Smooth muscle cell (in vitro differentiated cells): ENCODE results near the gene YIF1A. TPM values are rescaled to one million over a fixed set of nuclear protein-coding genes. Genes with fewer than 3 reads are reported as not detected.

Experiments
- DNase-seq: peaks from one replicate; lab custom pipeline; 2025; ENCODE audit not compliant: unreplicated experiment; lab: John Stamatoyannopoulos, UW
- H2AFZ ChIP-seq: fragments of 200-600 bp; sonication (generic); 2 replicates; pipeline ENCODE4 v1.6.0; 2016; ENCODE audit warnings: antibody characterized with exemption, low read depth, mild to moderate bottlenecking
- H3F3A ChIP-seq: fragments of 200-600 bp; sonication (generic); 2 replicates; pipeline ENCODE4 v1.6.0; 2017; ENCODE audit warnings: antibody characterized with exemption, low read depth
- H3K27ac ChIP-seq: fragments of 200-600 bp; sonication (generic); 2 replicates; pipeline ENCODE4 v1.5.1; 2016; ENCODE audit warnings: low read depth, mild to moderate bottlenecking
- H3K27me3 ChIP-seq: fragments of 200-600 bp; sonication (generic); 2 replicates; pipeline ENCODE4 v1.6.1; 2016; ENCODE audit warnings: low read depth, mild to moderate bottlenecking
- H3K36me3 ChIP-seq: fragments of 200-600 bp; sonication (generic); 2 replicates; pipeline ENCODE4 v1.5.1; 2016; ENCODE audit warnings: low read depth
- H3K4me1 ChIP-seq: fragments of 200-600 bp; sonication (generic); 2 replicates; pipeline ENCODE4 v1.5.1; 2016; ENCODE audit warnings: low read depth
- H3K4me2 ChIP-seq: fragments of 200-600 bp; sonication (generic); 2 replicates; pipeline ENCODE4 v1.6.0; 2016; ENCODE audit warnings: mild to moderate bottlenecking
- H3K4me3 ChIP-seq: fragments of 200-600 bp; sonication (generic); 2 replicates; pipeline ENCODE4 v1.5.1; 2016; ENCODE audit warnings: mild to moderate bottlenecking
- H3K79me2 ChIP-seq: fragments of 200-600 bp; sonication (generic); 2 replicates; pipeline ENCODE4 v1.6.0; 2016; ENCODE audit warnings: low read depth, mild to moderate bottlenecking
- H3K9ac ChIP-seq: fragments of 200-600 bp; sonication (generic); 2 replicates; pipeline ENCODE4 v1.6.0; 2016; ENCODE audit warnings: low read depth
- H3K9me3 ChIP-seq: fragments of 200-600 bp; sonication (generic); replicated peaks from 2 replicates; pipeline ENCODE4 v1.5.1; 2016; ENCODE audit warnings: low read depth
- H4K20me1 ChIP-seq: fragments of 200-600 bp; sonication (generic); 2 replicates; pipeline ENCODE4 v1.6.0; 2016; ENCODE audit warnings: low read depth
- WGBS: methylation state at CpG from one replicate; pipeline ENCODE4 v1.1.7; 2016; ENCODE audit warnings: low lambda C conversion rate; 5-methylcytosine and 5-hydroxymethylcytosine counted together
- polyA plus RNA-seq: library from polyadenylated mRNA; unstranded; fragments of >200 nt; fragmentation: Nextera tagmentation; extraction: Ambion mirVana; gene quantifications from 2 replicates; pipeline ENCODE4 v1.2.1, GENCODE V29; 2016
- total RNA-seq: library from RNA; depleted of rRNA; stranded (reverse); fragments of >200 nt; gene quantifications from 2 replicates; pipeline ENCODE4 v1.2.3, GENCODE V29; 2014
- TF ChIP-seq, protein P1 (sequence below): fragments of 200-600 bp; sonication (generic); IDR thresholded peaks from 2 replicates; pipeline ENCODE4 v1.5.1; 2017; ENCODE audit warnings: borderline replicate concordance, mild to moderate bottlenecking, antibody characterized with exemption; ENCODE audit not compliant: insufficient read depth, poor library complexity, severe bottlenecking

The YIF1A gene
- total and polyA plus RNA-seq, 2 experiments from 2014 or later, result 195 to 365 TPM

DNA sequence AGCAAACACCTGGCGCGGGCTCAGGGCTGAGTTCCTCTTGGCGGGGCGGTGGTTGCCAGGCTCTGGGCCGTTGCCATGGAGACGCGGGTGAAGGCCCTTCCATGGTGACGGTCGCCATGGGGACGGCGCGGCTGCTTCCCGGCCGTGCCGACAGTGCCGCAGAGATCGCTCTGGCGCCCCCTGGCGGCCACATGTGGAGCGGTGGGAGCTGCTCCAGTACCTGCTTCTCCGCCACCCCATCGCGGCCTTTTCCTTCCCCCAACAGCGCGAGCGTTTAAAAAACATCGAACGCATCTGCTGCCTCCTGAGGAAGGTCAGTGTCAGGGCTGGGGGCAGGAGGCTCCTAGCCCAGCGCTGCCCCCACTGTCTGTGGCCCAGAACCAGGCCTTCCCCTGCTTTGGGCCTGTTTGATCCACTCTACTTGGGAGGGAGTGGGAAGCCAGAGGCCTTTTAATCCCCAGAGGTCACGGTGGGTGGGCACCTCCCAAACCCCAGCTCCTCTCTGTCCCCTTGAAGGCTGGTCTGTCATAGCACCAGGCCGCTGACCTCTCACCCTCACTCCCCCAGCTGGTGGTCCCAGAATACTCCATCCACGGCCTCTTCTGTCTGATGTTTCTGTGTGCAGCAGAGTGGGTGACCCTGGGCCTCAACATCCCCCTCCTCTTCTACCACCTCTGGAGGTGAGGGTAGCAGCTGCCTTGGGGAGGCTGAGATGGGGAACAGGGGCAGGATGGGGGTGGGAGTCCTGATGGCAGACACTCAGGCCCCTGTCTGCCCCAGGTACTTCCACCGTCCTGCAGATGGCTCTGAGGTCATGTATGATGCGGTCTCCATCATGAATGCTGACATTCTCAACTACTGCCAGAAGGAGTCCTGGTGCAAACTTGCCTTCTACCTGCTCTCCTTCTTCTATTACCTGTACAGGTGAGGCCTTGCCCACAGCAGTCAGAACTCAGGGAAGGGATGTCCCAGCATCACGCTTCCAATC, 6.2 kb downstream of the YIF1A start:
- WGBS, result 18% methylated on average over 34 of the region's 35 CpGs
- H4K20me1 ChIP-seq, result peaks cover 54% of the 10 kb centered on the region
- H3K36me3 ChIP-seq, result no peaks in the 10 kb centered on the region
- H3F3A ChIP-seq, result no peaks in the 10 kb centered on the region
- TF ChIP-seq, protein P1, sequence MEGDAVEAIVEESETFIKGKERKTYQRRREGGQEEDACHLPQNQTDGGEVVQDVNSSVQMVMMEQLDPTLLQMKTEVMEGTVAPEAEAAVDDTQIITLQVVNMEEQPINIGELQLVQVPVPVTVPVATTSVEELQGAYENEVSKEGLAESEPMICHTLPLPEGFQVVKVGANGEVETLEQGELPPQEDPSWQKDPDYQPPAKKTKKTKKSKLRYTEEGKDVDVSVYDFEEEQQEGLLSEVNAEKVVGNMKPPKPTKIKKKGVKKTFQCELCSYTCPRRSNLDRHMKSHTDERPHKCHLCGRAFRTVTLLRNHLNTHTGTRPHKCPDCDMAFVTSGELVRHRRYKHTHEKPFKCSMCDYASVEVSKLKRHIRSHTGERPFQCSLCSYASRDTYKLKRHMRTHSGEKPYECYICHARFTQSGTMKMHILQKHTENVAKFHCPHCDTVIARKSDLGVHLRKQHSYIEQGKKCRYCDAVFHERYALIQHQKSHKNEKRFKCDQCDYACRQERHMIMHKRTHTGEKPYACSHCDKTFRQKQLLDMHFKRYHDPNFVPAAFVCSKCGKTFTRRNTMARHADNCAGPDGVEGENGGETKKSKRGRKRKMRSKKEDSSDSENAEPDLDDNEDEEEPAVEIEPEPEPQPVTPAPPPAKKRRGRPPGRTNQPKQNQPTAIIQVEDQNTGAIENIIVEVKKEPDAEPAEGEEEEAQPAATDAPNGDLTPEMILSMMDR, result peak; percentile 95
- peaks cover 7% of the 10 kb centered on the region for H3K4me1 ChIP-seq
- H3K79me2 ChIP-seq, result peaks cover 27% of the 10 kb centered on the region
- H3K9ac ChIP-seq, result no peak overlapping the region
- H3K27ac ChIP-seq, result peak overlapping the region; percentile 50
- H3K27me3 ChIP-seq, result no peaks in the 10 kb centered on the region
- H3K4me3 ChIP-seq, result no peak overlapping the region
- no peak overlapping the region for H2AFZ ChIP-seq
- H3K4me2 ChIP-seq, result no peak overlapping the region
- H3K9me3 ChIP-seq, result no peaks in the 10 kb centered on the region
- DNase-seq, result peak; percentile 82

DNA sequence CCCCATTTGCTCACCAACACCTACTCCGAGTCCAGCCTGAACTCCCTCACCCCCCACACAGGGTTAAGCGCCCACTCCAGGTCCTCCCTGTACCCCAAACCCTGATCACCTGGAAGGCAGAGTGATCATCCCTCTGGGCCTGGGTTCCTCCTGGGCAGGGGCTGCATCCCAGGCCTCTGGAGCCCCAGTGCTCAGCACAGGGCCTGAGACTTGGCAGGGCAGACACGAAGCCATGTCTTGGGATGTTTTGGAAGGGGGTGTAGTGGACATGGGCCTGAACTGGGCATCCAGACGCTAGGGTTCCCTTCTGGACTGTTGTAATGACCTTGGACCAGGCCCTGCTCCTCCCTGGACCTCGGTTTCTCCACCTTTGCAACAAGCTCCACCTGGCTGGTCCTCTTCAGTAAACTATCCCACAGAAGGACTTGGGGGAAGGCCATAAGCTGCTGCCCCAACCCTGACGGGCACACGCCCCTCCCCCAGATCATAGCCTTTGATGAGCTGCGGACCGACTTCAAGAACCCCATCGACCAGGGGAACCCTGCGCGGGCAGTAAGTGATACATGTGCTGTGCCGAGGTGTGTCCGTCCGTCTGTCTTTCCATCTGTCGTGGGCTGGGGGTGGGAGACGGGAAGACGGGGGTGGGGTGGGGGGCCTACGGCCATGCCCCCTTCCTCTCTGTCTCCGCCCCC, 7.0 kb downstream of the YIF1A start:
- H4K20me1 ChIP-seq, result peaks cover 59% of the 10 kb centered on the region
- no peaks in the 10 kb centered on the region for H3K27me3 ChIP-seq
- 49% methylated on average over 19 of the region's 20 CpGs for WGBS
- TF ChIP-seq, protein P1, result no peak
- H2AFZ ChIP-seq, result no peak overlapping the region
- H3K4me3 ChIP-seq, result no peak overlapping the region
- H3K36me3 ChIP-seq, result no peaks in the 10 kb centered on the region
- peak overlapping the region; percentile 50 for H3K27ac ChIP-seq
- no peaks in the 10 kb centered on the region for H3K9me3 ChIP-seq
- no peak for DNase-seq
- H3K4me1 ChIP-seq, result peaks cover 4% of the 10 kb centered on the region
- H3F3A ChIP-seq, result no peaks in the 10 kb centered on the region
- no peak overlapping the region for H3K9ac ChIP-seq
- peaks cover 19% of the 10 kb centered on the region for H3K79me2 ChIP-seq
- no peak overlapping the region for H3K4me2 ChIP-seq

DNA sequence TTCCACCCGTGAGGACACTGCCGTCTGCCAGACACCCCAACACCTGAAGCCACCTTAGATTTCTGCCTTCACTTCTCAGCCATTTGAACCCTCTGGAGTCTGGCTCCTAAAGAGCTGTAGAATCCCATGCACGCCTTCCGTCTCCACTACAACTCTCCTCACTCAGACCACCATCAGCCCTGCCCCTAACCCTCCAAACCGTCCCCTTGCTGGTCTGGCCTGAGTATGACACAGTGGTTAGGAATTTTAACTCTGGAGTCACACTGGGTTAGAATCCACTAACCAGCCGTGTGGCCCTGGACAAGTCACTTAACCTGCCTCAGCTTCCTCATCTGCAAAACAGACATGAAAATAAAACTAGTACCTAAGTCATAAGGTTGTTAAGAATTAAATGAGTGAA, 7.9 kb downstream of the YIF1A start:
- 61% methylated on average over 6 of the region's 6 CpGs for WGBS
- TF ChIP-seq, protein P1, result no peak

More for the DNA sequence above, 7.9 kb downstream of the YIF1A start:
- Histone ChIP-seq H2AFZ (no peak overlapping the region), H3K9ac (no peak overlapping the region), H3K27ac (no peak overlapping the region), H3K4me3 (no peak overlapping the region), H4K20me1 (peaks cover 50% of the 10 kb centered on the region), H3K27me3 (no peaks in the 10 kb centered on the region), H3K4me1 (peaks cover 4% of the 10 kb centered on the region), H3F3A (no peaks in the 10 kb centered on the region), H3K79me2 (peaks cover 9% of the 10 kb centered on the region), H3K9me3 (no peaks in the 10 kb centered on the region), H3K36me3 (no peaks in the 10 kb centered on the region), H3K4me2 (no peak overlapping the region)
- DNase-seq, result no peak
